C4-2B (cell line): ENCODE measurements around the gene RTN1.
A peak's percentile ranks its signal among the peaks of the same experiment; 100 is the strongest.

Experiments used
- H3K27ac ChIP-seq: fragments of 450-650 bp; 2 replicates; pipeline ENCODE4 v1.5.1; 2017
- ZFX ChIP-seq: fragments of 450-650 bp; IDR thresholded peaks from 2 replicates; pipeline ENCODE4 v1.6.1; 2017
- TF ChIP-seq, protein P1 (sequence below): fragments of 450-650 bp; conservative IDR thresholded peaks from 2 replicates; pipeline ENCODE4 v1.5.1; 2017; ENCODE audit warnings: mild to moderate bottlenecking

RTN1 gene

DNA sequence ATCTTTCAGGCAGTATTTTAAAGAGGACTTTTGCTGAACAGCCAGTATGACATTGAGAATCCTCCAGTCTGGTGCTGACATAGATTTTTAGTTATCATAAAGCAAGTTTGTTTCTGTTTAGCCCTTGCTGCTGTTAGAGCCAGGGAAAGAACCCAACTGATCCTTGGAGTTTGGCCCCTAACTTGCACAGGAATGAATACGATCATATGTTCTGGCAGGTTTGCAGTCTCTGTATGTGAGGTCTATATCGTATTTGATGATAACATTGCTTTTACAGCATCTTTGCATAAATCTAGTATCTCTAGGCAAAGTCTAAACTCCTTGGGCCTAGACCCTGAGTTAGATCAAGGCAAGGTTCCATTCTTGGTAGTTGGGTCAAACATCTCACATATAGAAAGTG is 289.7 kb downstream of the RTN1 start:
- no peak for TF ChIP-seq ZFX
- TF ChIP-seq, protein P1, sequence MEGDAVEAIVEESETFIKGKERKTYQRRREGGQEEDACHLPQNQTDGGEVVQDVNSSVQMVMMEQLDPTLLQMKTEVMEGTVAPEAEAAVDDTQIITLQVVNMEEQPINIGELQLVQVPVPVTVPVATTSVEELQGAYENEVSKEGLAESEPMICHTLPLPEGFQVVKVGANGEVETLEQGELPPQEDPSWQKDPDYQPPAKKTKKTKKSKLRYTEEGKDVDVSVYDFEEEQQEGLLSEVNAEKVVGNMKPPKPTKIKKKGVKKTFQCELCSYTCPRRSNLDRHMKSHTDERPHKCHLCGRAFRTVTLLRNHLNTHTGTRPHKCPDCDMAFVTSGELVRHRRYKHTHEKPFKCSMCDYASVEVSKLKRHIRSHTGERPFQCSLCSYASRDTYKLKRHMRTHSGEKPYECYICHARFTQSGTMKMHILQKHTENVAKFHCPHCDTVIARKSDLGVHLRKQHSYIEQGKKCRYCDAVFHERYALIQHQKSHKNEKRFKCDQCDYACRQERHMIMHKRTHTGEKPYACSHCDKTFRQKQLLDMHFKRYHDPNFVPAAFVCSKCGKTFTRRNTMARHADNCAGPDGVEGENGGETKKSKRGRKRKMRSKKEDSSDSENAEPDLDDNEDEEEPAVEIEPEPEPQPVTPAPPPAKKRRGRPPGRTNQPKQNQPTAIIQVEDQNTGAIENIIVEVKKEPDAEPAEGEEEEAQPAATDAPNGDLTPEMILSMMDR = no peak
- H3K27ac ChIP-seq = no peak overlapping the region

DNA sequence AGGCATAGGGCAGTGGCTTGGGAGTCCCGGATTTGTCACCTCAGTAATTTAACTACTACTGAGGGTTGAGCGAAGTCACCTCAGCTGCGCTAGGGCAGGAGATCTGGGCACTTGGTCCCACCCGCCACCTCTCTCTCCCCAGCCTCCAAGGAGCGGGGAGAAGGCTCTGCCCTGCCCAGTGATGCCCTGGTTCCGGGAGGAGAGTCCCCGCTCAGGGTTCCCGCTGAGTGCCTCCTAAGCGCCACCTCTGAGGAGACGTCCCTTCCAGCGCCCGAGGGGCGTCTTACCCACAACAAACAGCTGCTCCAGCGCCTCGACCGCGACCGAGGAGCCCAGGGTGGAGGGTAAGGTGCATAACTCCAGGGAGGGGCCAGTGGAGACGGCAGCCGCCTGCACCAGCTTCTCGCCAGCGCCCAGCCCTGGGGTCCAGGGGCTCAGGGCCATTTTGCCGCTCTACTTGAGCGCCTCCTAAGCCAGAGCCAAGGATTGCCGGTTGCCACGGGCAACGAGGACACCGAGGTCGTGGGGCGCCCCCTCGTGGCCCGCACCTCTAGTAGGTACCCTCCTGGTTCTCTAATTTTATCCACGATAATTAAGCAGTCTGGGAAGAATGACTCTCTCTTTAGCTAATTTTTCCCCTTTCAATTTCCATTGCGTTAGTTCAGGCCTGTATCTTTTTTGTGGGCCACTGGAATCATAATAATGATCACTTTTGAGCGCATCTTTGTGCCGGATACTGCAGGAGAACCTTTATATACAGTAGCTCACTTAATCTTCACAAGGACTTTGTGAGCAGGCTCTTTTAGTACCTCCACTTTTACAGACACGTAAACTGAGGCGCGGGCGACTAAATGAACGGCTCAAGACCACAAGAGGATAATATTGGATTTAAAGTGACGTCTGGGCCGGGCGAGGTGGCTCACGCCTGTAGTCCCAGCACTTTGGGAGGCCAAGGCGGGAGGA is 294.0 kb downstream of the RTN1 start, which contains the start of gene CCDC175:
Gene CCDC175 (minus strand): TSS at position 481 of the 963 bp plus-strand sequence. CDS start 37 bp downstream, at position 444.
- no peak within 1 kb of the TSS for H3K27ac ChIP-seq
- TF ChIP-seq ZFX = no peak
- TF ChIP-seq, protein P1 = peak; percentile 92

DNA sequence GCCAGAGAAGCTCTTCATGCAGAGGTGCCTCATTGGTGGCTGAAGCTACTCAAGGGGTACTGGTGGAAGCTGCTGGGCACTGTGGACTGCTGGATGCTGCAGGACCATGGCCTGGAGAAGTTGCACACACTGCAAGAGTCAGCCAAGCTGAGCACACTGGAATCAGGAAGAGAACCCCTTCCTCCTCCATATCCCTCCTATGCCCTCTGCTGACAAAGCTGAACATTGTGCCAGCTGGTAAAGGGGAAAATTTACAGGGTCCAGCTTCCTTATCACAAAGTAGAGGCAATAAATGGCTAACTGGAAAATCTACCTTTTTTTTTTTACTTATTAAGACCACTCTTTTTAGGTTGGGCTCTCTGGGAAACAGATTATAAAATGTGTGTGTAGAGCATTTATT is 300.5 kb downstream of the RTN1 start:
- H3K27ac ChIP-seq = no peak overlapping the region
- no peak for TF ChIP-seq ZFX
- TF ChIP-seq, protein P1 = peak; percentile 25

DNA sequence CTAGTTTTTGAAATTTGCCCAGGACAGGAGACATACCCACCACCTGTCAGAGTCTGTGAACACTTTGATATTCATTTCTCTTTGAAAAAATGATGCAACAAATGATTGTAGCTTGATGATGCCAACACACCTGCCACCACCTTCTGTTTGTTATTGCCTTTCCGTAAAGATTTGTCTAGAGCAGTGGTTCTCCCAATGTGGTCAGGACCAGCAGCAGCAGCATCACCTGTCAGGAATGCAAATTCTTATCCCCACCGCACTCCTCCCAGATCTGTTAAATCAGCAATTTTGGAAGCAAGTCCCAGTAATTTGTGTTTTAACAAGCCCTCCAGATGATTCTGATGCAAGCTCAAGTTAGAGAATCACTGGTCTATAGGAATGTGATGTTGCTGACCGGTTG is 303.9 kb downstream of the RTN1 start:
- TF ChIP-seq, protein P1 = no peak
- no peak for TF ChIP-seq ZFX
- H3K27ac ChIP-seq = no peak overlapping the region

DNA sequence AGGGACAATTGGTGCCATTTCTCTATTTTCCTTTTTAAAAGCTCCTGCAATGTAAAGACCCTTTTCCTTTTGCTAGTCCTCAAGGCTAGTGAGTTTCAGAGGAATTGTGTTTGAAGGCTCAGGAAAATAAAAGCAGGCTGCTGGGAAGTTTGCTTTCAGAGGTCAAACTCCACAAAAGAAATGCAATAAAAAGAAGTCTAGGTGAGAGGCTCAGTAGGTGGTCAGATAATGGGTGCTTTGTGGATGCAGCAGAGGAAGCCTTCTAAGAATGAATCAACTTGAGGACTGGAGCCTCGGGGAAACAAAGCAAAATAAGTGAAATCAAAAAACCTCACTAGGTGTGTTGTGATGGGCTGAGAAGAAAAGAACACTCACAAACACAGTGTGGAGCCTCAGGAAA is 304.3 kb downstream of the RTN1 start:
- TF ChIP-seq ZFX = no peak
- TF ChIP-seq, protein P1 = no peak
- no peak overlapping the region for H3K27ac ChIP-seq

DNA sequence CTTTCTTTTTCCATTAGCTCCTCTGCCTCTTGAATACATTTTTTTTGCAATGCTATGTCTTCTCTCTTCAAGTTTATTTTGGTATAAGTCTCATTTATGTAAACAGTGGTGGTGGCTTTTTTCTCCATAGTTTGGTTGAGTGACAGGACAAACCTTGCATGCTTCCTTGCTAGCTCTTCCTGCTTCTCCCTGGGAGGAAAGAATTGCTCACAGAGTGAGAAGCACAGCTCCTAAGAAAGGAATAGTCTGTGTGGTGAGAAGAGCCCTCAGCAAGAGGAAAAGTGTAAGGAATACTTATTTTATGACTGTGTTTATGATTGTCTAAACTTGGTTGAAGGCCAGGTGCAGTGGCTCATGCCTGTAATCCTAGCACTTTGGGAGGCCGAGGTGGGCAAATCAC is 305.5 kb downstream of the RTN1 start:
- H3K27ac ChIP-seq = no peak overlapping the region
- no peak for TF ChIP-seq ZFX
- TF ChIP-seq, protein P1 = no peak

DNA sequence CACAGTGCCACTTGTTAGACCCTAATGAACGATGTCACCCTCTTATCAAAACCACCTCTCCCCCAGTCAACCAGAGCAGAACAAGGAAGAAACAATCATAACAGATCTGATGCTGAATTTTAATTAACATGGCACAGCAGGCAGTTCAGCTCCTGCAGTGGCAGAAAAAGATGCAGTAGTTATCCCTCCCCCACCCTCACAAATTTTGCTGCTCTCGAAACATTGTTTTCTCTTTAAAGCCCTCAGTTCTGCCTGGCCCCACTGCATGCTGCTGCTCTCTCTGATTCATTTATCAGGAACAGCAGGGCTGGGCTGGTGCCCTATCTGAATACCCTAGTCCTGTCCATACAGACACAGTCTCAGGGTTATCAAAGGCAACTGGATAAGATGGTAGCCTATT is 306.2 kb downstream of the RTN1 start:
- H3K27ac ChIP-seq = no peak overlapping the region; the same call in 1 of the 2 replicates
- TF ChIP-seq, protein P1 = no peak
- TF ChIP-seq ZFX = no peak
